ENCODE measurements around the gene MNDA. TPM values are rescaled to one million over a fixed set of nuclear protein-coding genes. Genes with fewer than 3 reads are reported as not detected.
A peak's percentile ranks its signal among the peaks of the same experiment; 100 is the strongest.

The MNDA gene
- total and polyA plus RNA-seq, 7 donors = 1.9 to 7.7 (median 4.8) TPM

DNA sequence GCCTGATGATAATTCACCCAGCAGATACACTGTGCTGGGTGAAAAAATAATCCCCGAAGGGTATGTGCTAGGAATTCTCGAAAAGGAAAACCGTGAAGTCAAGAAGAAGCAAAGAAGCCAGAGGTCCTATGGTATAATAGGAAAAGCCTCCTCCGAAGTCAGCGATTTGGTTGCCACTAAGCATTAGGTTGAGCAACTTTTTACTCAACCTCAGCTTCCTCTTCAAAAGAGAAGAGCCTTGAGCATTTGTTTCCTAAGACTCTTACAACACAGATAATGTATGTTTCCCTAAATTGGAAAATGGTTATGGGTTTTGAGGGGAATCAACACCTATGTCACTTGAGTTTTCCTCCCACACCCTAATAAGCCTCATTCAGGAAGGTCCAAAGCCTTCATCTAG is 21.3 kb upstream of the MNDA start:
- H3K36me3 ChIP-seq = no peaks in the 10 kb centered on the region

DNA sequence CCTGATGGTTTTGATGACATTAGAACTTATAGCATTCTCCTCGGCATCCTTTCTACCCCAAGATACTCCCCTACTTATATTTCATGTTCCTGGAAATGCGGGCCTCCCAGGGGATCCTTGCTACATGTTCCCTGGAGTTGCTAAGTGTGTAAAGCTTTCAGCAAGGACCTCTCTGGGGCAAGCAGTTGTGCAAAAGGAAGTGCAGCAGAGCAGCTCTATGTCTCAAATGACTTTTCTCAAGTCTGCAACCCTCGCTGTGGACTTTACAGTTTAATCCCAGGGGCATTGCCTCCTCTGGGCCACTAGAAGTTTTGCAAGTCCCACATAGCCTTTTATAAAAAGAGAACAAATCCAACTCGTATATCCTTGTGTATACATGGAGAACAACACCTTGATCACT is 20.8 kb upstream of the MNDA start:
- WGBS, 2 donors = 72 to 75% methylated on average over 4 of the region's 4 CpGs
- no peak overlapping the region for H3K4me3 ChIP-seq
- no peaks in the 10 kb centered on the region for H3K36me3 ChIP-seq
- intact Hi-C loops (cut with DNase I) = no loop called here
- peaks cover 0 to 12% (median 4%) of the 10 kb centered on the region in 4 donors for H3K4me1 ChIP-seq
- H3K27ac ChIP-seq = no peak overlapping the region
- no peaks in the 10 kb centered on the region for H3K27me3 ChIP-seq
- H3K9me3 ChIP-seq = no peaks in the 10 kb centered on the region
- no peak for DNase-seq
- TF ChIP-seq POLR2A (IDR thresholded peaks at IDR 0.05) (no peak), POLR2AphosphoS5 (IDR thresholded peaks at IDR 0.05) (no peak), CTCF (IDR thresholded peaks at IDR 0.05) (no peak), EP300 (IDR thresholded peaks at IDR 0.05) (no peak)

More for the DNA sequence above, 21.3 kb upstream of the MNDA start:
- H3K27me3 ChIP-seq = no peaks in the 10 kb centered on the region
- H3K4me3 ChIP-seq = no peak overlapping the region
- intact Hi-C loops (cut with DNase I) = no loop called here
- DNase-seq = no peak
- WGBS, 2 donors = 81 to 90% methylated on average over 5 of the region's 5 CpGs
- H3K4me1 ChIP-seq = peaks cover 0 to 12% (median 4%) of the 10 kb centered on the region in 4 donors
- no peaks in the 10 kb centered on the region for H3K9me3 ChIP-seq
- TF ChIP-seq CTCF (IDR thresholded peaks at IDR 0.05) = no peak
- peak overlapping the region in 1 of 4 donors; percentile 14 for H3K27ac ChIP-seq

DNA sequence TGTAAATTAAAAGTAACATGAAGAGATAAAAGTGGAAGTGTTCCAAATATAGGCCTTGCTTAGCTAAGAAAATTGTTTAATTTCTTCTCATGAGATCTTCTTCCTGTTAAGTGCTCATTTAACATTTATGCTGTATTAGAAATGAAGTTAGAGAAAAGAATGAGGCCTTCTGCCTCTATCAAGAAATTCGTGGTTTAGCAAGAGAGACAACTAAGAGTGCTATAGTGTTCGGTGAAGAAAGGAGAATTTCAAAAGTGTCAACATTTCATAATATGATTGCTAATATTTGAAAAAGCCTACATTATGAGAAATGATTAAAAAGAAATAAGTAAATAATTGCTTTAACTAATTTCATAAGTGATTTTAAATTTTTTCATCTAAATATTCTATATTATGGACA is 18.8 kb upstream of the MNDA start:
- Histone ChIP-seq H3K4me3 (no peak overlapping the region), H3K27me3 (no peaks in the 10 kb centered on the region), H3K9me3 (no peaks in the 10 kb centered on the region), H3K36me3 (no peaks in the 10 kb centered on the region), H3K27ac (no peak overlapping the region), H3K4me1 (peaks cover 0 to 4% (median 2%) of the 10 kb centered on the region in 4 donors)
- DNase-seq = no peak
- 51 to 79% methylated on average over 2 of the region's 2 CpGs for WGBS, 2 donors
- intact Hi-C loops (cut with DNase I) = no loop called here
- TF ChIP-seq POLR2AphosphoS5 (IDR thresholded peaks at IDR 0.05) (no peak), EP300 (IDR thresholded peaks at IDR 0.05) (no peak)

- 42 to 48% methylated on average over 3 of the region's 3 CpGs for WGBS, 2 donors
- no peak overlapping the region for H3K27ac ChIP-seq
- H3K36me3 ChIP-seq = no peaks in the 10 kb centered on the region
- no peak overlapping the region for H3K4me3 ChIP-seq
- H3K9me3 ChIP-seq = no peaks in the 10 kb centered on the region
- no peak for DNase-seq
- no peak for TF ChIP-seq POLR2A (IDR thresholded peaks at IDR 0.05)
- TF ChIP-seq EP300 (IDR thresholded peaks at IDR 0.05) = no peak
- no peak for TF ChIP-seq CTCF (IDR thresholded peaks at IDR 0.05)
- no peak for TF ChIP-seq POLR2AphosphoS5 (IDR thresholded peaks at IDR 0.05)
- intact Hi-C loops (cut with DNase I) = no loop called here
- H3K27me3 ChIP-seq = no peaks in the 10 kb centered on the region
- H3K4me1 ChIP-seq = no peaks in the 10 kb centered on the region
Measured at GRCh38 chr1:158813164-158813563, 18.0 kb upstream of the MNDA start.

- 73 to 87% methylated on average over 1 of the region's 1 CpG for WGBS, 2 donors
- Histone ChIP-seq H3K36me3 (no peaks in the 10 kb centered on the region), H3K4me3 (no peak overlapping the region), H3K9me3 (no peaks in the 10 kb centered on the region), H3K27me3 (no peaks in the 10 kb centered on the region), H3K27ac (no peak overlapping the region), H3K4me1 (peaks cover 0 to 6% (median 0%) of the 10 kb centered on the region in 4 donors)
- DNase-seq = no peak
- intact Hi-C loops (cut with DNase I) = no loop called here
- no peak for TF ChIP-seq CTCF (IDR thresholded peaks at IDR 0.05)
- TF ChIP-seq EP300 (IDR thresholded peaks at IDR 0.05) = no peak
- TF ChIP-seq POLR2A (IDR thresholded peaks at IDR 0.05) = no peak
- no peak for TF ChIP-seq POLR2AphosphoS5 (IDR thresholded peaks at IDR 0.05)
Measured at GRCh38 chr1:158814970-158815369, 16.2 kb upstream of the MNDA start.

Data from sigmoid colon (tissue), 7 donors.